Vagina (tissue), 2 donors: ENCODE data around the gene IFNL2.

ENCODE experiments used
- CTCF ChIP-seq, 3 experiments: fragments of 450-650 bp in 2 of 3; fragments of 200-600 bp in 1 of 3; sonication (generic) in 1 of 3; IDR thresholded peaks; one replicate each; pipeline ENCODE4 v1.5.1; 2017 to 2019; ENCODE audit warnings: antibody characterized with exemption in 3 of 3, mild to moderate bottlenecking in 2 of 3, moderate library complexity in 2 of 3
- POLR2A ChIP-seq, 2 donors: fragments of 450-650 bp; IDR thresholded peaks; one replicate each; pipeline ENCODE4 v1.6.1; 2017; ENCODE audit warnings: antibody characterized with exemption in 2 of 2, mild to moderate bottlenecking in 2 of 2, moderate library complexity in 2 of 2

- no peak for TF ChIP-seq CTCF (IDR thresholded peaks at IDR 0.05)
- no peak for TF ChIP-seq POLR2A (IDR thresholded peaks at IDR 0.05)
These were observed 15.7 kb upstream of the IFNL2 start for GRCh38 chr19:39252458-39252857.
